GM12874 (cell line): ENCODE results near the gene SDR42E2.

Experiments
- CTCF ChIP-seq: IDR thresholded peaks from 2 replicates; pipeline ENCODE4 v1.5.1; 2011; ENCODE audit warnings: low read depth, mild to moderate bottlenecking, control low read depth, low read length, moderate library complexity; ENCODE audit not compliant: insufficient read depth

Gene SDR42E2

DNA sequence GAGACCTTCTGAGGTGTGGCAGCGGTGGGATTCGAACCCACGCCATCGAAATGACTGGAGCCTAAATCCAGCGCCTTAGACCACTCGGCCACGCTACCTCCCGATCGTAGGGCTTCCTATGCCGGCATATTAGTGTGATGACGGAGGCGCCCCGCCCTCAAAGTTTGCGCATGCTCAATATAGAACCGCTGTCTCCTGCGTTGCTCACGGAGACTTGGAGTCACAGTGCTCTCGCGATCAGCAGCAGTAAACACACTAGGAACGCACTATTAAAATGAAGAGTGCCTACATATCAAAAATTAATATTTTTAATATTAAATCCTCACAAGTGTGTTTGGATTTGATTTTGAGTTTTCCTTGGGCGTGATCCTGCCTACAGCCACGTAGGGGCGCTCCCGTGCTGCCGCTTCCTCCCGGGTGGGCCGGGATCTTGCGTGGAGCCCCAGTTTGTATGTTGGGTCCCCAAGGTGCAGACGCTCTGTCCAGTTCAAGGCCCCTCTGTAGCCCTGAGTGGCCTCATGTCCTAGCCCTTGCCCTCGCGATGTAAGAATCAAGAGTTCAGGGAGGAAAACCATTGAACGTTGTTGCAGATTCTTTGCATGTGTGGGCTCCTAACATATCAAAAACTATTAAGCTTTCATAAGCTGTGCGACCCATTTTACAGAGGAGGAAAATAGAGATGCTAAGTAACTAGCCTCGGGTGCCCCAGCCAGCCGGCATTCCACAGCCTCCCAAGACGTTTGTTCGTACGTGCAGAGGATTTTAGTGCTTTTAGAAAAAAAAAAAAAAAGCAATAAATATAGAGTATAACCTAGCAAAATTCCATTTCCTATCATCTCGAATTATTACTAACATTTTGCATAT lies 33.6 kb downstream of the SDR42E2 start:
- TF ChIP-seq CTCF, result peak; percentile 87

- 0 out of 2 replicates have a peak, but pooled peaks have one; percentile 22 for TF ChIP-seq CTCF
Observed at GRCh38 chr16:22198547-22199293, 36.4 kb downstream of the SDR42E2 start.

GRCh38 chr16:22202261-22202637 lies 39.9 kb downstream of the SDR42E2 start:
- TF ChIP-seq CTCF, result no peak

DNA sequence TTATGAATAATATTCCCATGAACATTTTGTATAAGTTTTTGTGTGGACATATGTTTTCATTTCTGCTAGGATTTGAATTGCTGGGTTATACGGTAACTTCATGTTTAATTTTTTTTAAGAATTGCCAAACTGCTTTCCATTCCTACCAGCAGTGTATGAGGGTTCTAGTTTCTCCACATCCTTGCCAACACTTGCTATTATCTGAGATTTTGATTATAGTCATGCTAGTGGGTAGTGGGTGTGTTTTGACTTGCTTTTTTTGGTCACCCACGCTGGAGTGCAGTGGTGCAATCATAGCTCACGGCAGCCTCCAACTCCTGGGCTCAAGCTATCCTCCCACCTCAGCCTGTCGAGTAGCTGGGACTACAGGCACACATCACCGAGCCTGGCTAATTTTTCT lies 40.8 kb downstream of the SDR42E2 start:
- TF ChIP-seq CTCF, result no peak

DNA sequence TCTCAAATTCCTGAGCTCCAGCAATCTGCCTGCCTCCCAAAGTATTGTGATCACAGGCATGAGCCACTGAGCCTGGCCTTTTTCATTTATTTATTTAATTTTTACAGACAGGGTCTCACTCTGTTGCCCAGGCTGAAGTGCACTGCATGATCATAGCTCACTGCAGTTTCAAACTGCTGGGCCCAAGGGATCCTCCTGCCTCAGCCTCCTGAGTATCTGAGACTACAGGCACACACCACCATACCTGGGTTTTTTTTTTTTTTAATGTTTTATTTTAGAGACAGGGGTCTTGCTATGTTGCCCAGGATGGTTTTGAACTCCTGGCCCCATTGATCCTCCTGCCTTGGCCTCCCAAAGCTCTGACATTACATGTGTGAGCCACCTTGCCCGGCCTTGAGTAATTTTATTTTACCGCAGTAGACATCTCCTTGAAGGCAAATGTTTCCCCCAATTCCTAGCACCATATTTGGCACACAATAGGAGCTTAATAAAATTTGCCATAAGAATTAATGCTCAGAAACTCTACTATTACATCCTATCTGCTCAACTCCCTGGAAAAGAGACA lies 41.9 kb downstream of the SDR42E2 start:
- no peak for TF ChIP-seq CTCF

DNA sequence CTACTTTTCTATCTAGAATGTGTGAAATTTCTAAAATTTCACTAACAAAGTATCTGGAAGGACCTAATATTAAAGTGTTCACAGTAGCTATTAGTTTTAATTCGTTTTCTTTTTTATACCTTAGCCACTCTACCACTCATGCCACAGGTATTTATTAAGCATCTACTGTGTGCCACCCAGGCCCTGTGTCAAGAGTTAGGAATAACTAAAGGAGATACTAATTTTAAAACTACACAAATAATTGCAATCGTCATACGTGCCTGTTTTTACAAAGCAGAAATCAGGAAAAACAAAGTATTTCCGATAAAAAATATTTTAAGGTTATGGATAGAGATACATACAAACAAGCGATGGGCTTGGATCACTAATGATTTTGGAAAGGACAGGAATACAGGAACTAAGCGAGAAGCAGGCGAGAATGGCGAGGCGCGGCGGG lies 43.3 kb downstream of the SDR42E2 start:
- TF ChIP-seq CTCF, result no peak
